ENCODE data around the gene ATP2C2.

The ATP2C2 gene

GRCh38 chr16:84406006-84406963 lies 37.9 kb downstream of the ATP2C2 start:
- Histone ChIP-seq H3K4me3 (replicated peaks; ENCODE audit: insufficient read depth, low read length) (no peak overlapping the region), H3K27me3 (ENCODE audit: insufficient read depth, poor library complexity, severe bottlenecking) (peaks cover 10% of the 10 kb centered on the region), H3K27ac (replicated peaks) (no peak overlapping the region)
- DNase-seq (ENCODE audit: low read depth in 1 of 2, low spot score in 1 of 2) = no peak
- no peak for TF ChIP-seq CTCF (IDR thresholded peaks at IDR 0.05; ENCODE audit: insufficient read depth, low read length)
- no peak for TF ChIP-seq REST (IDR thresholded peaks at IDR 0.05; ENCODE audit: insufficient replicate concordance, low read depth)
- TF ChIP-seq POLR2AphosphoS5 (IDR thresholded peaks at IDR 0.05; ENCODE audit: low read depth) = no peak
- TF ChIP-seq SPI1 (IDR thresholded peaks at IDR 0.05; ENCODE audit: borderline replicate concordance, low read depth) = no peak
- no peak for TF ChIP-seq GABPA (IDR thresholded peaks at IDR 0.05; ENCODE audit: low read depth)

GRCh38 chr16:84407588-84408313 lies 39.4 kb downstream of the ATP2C2 start:
- TF ChIP-seq POLR2AphosphoS5 (IDR thresholded peaks at IDR 0.05; ENCODE audit: low read depth) (no peak), REST (IDR thresholded peaks at IDR 0.05; ENCODE audit: insufficient replicate concordance, low read depth) (no peak), GABPA (IDR thresholded peaks at IDR 0.05; ENCODE audit: low read depth) (no peak), SPI1 (IDR thresholded peaks at IDR 0.05; ENCODE audit: borderline replicate concordance, low read depth) (no peak), CTCF (IDR thresholded peaks at IDR 0.05; ENCODE audit: insufficient read depth, low read length) (no peak)
- no peak for DNase-seq (ENCODE audit: low read depth in 1 of 2, low spot score in 1 of 2)
- H3K4me3 ChIP-seq (replicated peaks; ENCODE audit: insufficient read depth, low read length) = no peak overlapping the region
- no peak overlapping the region for H3K27ac ChIP-seq (replicated peaks)
- H3K27me3 ChIP-seq (ENCODE audit: insufficient read depth, poor library complexity, severe bottlenecking) = peaks cover 10% of the 10 kb centered on the region

GRCh38 chr16:84408314-84408690 lies 40.0 kb downstream of the ATP2C2 start:
- no peak for DNase-seq (ENCODE audit: low read depth in 1 of 2, low spot score in 1 of 2)
- H3K4me3 ChIP-seq (replicated peaks; ENCODE audit: insufficient read depth, low read length) = no peak overlapping the region
- TF ChIP-seq GABPA (IDR thresholded peaks at IDR 0.05; ENCODE audit: low read depth) = no peak
- no peak for TF ChIP-seq REST (IDR thresholded peaks at IDR 0.05; ENCODE audit: insufficient replicate concordance, low read depth)
- TF ChIP-seq CTCF (IDR thresholded peaks at IDR 0.05; ENCODE audit: insufficient read depth, low read length) = no peak
- no peak for TF ChIP-seq SPI1 (IDR thresholded peaks at IDR 0.05; ENCODE audit: borderline replicate concordance, low read depth)
- no peak for TF ChIP-seq POLR2AphosphoS5 (IDR thresholded peaks at IDR 0.05; ENCODE audit: low read depth)
- peaks cover 10% of the 10 kb centered on the region for H3K27me3 ChIP-seq (ENCODE audit: insufficient read depth, poor library complexity, severe bottlenecking)
- H3K27ac ChIP-seq (replicated peaks) = no peak overlapping the region

All from HL-60 (cell line).